AG09319 (cell line): ENCODE measurements around the gene ORAI1.
"Not testable (repeated sequence)": the region's sequence is repeated elsewhere in the genome, so short reads cannot be mapped to it uniquely, and the experiment has no call there.

Experiments used
- DNase-seq: peaks from one replicate; pipeline ENCODE4 v3.0.0-alpha.2; 2010; ENCODE audit warnings: low read depth; ENCODE audit errors: extremely low read depth
- TF ChIP-seq, protein P1 (sequence below): IDR thresholded peaks from 2 replicates; pipeline ENCODE4 v1.5.1; 2011; ENCODE audit warnings: low read depth, mild to moderate bottlenecking, inconsistent platforms, low read length, moderate library complexity

The ORAI1 gene

DNA sequence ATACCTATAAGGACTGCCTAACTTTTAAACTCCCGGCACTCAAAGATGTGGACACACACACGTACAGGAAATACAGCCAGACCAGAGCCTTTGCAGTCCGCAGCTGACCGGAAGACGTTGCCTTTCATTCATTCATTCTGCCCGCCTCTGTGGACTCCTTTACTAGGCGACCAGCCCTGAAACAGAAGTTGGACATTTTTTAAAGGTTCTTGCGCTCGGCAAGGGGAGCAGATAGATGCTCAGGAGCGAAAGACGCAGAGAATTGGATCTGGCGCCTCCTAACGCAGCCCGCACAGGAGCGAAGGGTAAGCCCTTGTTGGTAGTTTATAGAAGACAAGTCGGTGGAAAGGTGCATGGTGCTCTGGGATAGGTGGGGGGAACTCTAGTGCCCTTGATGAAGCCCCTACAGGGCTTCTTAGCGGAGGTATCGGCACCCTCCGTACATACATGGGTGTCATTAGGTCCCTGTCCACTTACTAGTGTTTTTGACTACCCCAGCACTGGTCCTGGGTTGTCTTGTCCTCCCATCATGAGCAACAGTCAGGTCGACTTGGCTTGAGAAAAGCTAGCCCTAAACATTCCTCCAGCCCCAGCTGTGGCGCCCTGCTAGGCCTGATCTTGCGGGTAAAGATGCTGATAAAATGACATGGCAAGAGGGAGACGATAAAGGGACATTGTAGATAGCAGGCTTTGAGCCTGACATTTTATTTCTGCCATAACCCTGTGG, 45.2 kb upstream of the ORAI1 start, which contains the start of gene KDM2B:
TSS of gene KDM2B (minus strand) at position 65 of the 727 bp plus-strand sequence. CDS start 112 bp downstream, outside the sequence.
- no peak for DNase-seq
- TF ChIP-seq, protein P1, sequence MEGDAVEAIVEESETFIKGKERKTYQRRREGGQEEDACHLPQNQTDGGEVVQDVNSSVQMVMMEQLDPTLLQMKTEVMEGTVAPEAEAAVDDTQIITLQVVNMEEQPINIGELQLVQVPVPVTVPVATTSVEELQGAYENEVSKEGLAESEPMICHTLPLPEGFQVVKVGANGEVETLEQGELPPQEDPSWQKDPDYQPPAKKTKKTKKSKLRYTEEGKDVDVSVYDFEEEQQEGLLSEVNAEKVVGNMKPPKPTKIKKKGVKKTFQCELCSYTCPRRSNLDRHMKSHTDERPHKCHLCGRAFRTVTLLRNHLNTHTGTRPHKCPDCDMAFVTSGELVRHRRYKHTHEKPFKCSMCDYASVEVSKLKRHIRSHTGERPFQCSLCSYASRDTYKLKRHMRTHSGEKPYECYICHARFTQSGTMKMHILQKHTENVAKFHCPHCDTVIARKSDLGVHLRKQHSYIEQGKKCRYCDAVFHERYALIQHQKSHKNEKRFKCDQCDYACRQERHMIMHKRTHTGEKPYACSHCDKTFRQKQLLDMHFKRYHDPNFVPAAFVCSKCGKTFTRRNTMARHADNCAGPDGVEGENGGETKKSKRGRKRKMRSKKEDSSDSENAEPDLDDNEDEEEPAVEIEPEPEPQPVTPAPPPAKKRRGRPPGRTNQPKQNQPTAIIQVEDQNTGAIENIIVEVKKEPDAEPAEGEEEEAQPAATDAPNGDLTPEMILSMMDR, result no peak

DNA sequence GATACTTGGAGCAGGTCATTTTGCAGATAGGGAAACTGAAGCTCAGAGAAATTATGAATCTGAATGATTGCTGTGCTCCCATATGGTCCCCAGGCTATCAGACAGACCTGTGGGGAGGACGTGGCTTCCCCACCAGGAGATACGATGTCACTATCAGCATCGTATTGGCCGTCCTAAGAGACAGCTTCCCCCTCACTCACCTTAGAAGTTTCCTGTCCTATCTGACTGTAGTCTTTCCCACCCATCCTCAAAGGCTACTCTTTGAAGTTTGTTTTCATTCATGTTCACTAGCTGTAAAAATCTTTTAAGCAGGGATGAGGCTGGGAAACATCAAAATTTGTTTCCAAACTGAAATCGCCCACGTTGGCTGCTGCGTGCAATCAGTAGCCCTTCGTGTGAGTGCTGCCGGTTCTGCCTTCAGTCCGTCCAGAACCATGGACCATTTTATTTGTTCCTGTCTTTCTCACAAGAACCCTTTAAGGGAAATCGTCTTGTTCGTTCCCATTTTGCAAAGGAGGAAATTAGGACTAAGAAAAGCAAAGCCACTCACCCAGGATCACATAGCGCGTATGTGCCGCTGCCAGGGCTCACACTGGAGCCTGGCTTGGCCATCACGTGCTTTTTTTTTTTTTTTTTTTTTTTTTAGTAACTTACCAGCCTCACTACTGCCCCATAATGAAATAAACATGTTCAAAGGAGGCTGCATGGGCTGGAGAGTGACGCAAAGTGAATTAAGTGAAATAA, 44.5 kb upstream of the ORAI1 start:
- TF ChIP-seq, protein P1, result peak; percentile 20
- DNase-seq, result peak; percentile 30

DNA sequence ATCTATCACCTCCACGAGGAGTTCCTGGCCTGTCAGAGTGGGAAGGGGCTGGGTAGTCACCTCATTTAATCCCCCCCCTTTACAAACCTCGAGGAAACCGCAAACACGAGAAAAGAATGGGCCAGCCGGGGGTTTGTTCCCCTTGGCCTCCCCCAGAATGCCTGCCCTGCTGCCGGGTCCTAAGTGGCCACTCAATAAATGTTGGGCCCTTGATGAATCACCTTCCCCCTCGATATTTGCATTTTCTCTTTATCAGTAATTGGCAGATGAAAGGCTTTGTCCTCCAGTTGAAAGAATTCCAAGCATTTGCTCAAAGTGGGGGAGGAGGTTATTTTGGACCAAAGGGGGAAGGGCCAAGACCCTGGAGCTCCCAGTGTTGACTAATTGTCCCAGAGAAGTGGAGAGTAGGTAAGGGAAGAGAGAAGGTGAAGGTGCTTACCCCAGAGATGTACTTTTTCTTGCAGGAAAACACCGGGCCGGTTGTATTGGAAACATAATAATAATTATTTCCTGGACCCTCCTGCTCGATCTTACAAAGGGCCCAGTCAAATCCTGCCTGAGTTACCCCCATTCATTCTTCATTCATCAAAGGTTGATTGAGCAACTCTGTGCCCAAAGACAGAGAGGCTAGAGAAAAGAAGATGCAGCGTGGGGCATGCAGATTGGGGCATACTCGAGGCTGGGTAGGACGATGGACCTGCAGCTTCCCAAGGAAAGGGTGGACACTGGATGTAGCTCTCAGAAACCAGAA, 43.6 kb upstream of the ORAI1 start:
- DNase-seq, result no peak
- TF ChIP-seq, protein P1, result no peak

DNA sequence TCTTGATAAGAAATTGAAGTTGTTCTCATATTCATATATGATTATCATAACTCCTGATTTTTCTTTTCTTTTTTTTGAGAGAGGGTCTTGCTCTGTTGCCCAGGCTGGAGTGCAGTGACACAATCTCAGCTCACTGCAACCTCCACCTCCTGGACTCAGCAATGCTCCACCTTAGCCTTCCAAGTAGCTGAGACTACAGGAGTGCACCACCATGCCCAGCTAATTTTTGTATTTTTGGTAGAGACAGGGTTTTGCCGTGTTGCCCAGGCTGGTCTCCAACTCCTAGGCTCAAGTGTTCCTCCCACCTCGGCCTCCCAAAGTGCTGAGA, 43.0 kb upstream of the ORAI1 start:
- DNase-seq, result not testable (repeated sequence)

DNA sequence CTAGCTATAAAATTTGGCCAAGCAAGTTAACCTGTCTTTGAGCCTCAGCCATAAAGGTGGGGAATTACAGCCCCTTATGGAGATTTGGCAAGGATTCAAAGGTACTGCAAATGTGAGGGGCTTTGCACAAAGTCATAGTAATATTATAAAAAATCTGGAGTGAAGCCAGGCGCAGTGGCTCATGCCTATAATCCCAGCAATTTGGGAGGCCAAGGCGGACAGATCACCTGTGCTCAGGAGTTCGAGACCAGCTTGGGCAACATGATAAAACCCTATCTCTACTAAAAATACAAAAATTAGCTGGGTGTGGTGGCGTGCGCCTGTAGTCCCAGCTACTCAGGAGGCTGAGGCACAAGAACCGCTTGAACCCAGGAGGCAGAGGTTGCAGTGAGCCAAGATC, 41.4 kb upstream of the ORAI1 start:
- DNase-seq, result not testable (repeated sequence)

DNA sequence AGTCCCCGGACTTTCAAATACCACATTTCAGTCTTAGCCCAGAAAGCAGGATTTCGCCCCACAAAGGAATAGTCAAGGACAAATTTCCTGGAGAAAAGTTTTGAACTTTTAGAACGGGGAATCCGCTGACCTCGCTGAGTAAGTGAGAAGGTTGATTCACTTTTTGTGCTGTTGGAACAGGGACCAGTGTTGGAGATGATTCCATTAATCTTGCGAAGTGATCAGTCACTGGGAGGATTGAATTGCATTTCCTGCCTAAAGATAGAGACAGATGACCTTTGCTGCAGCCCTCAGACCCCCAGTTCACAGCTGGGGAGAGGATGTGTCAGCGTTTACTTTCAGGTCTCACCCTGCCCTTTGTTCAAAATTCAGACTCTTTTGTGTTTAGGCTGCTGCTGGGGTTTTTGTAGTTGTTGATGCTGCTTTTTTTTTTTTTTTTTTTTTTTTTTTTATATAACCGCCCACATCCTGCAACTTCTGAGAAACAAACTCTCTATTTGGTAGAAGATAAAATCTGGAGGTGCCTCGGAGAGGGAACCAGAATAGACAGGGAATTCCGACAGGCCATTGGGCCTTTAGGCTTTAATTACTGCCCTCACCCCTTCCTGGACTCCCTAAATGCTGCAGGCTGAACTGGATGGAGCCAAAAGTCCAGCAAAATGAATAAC, 35.7 kb upstream of the ORAI1 start:
- no peak for DNase-seq

DNA sequence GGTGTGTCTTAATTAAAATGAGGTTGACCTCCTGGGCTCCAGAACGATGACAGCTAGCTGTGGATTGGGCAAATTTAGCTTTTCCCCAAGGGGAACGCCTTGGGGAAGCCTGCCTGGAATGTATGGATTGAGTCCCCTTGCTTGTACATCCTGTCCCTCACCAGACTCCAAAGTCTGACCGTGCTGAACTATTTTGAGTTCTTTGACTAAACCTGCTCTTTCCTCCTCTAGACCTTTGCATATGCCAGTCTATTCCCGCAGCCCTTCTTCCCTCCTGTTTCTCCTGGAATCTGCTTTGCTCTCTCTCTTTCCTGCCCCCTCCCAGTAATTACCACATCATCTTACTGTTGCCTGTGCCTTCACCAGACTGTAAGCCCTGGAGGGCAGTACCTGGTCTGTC, 34.0 kb upstream of the ORAI1 start:
- DNase-seq, result no peak
- TF ChIP-seq, protein P1, result no peak

More for the DNA sequence above, 35.7 kb upstream of the ORAI1 start:
- TF ChIP-seq, protein P1, result no peak

DNA sequence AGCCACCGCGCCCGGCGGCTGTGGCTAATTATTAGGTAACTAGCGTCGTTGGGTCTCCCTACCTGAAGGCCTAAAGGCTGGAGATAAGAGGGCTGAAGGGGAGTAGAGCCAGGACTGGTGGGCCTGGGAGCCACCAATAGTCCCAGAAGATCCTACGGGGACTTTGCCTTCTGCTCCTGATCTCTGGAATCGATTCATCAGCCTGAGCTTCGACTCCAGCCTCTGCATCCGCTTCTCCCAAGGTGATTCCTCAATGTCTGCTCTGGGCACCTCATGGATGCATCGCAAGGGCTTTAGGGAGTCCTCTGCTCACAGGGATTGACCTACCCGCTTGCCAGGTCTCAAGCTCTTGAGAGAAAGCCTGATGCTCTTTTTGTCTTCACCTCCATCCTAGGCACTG, 30.8 kb upstream of the ORAI1 start:
- TF ChIP-seq, protein P1, result no peak
- no peak for DNase-seq
